Myocyte (in vitro differentiated cells): ENCODE results near the gene DAB2IP. TPM values are rescaled to one million over a fixed set of nuclear protein-coding genes. Genes with fewer than 3 reads are reported as not detected.
A peak's percentile ranks its signal among the peaks of the same experiment; 100 is the strongest.
"Not testable (repeated sequence)": the region's sequence is repeated elsewhere in the genome, so short reads cannot be mapped to it uniquely, and the experiment has no call there.

Source experiments
- DNase-seq: peaks from one replicate; pipeline ENCODE4 v3.0.0-alpha.2; 2012; ENCODE audit warnings: low read depth
- polyA plus RNA-seq: library from polyadenylated mRNA; unstranded; fragments of >200 nt; gene quantifications from one replicate; pipeline ENCODE4 v1.2.1, GENCODE V29; 2012; ENCODE audit warnings: missing spikeins
- total RNA-seq: library from RNA; depleted of rRNA; stranded (reverse); fragments of >200 nt; gene quantifications from 2 replicates; pipeline ENCODE4 v1.2.3, GENCODE V29; 2014

Gene DAB2IP
- 4.5 and 6.6 TPM in 2 replicates for total RNA-seq
- polyA plus RNA-seq = 11.8 TPM

DNA sequence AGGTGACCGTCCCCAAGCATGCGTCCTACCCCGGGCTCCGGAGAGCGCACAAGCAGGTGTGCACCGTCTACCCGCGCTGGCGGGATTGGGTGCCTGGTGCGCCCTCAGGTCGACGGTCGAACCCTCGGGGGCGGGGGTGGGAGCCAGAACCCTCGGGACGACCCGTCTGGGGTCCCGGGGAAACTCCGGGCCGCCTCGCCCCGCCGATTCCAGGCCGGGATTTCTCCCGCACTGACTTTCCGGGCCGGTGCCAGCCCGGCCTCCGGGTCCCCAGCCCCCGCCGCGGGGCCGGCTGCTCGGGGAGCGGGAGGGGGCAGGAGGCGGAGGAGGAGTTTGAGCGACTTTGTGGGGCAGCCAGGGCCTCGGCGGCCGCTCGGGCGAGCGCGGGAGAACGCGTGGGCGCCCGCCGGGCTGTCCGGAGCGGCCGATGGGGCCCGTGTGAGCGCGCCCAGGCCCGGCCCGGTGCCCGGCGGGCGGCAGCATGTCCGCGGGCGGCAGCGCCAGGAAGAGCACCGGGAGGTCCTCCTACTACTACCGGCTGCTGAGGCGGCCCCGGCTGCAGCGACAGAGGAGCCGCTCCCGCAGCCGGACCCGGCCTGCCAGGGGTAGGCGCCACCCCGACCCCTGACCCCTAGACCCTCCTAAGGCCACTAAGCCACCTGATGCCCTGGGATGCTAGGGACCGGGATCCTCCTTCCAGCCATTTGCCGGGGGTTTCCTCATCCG lies at the start of gene DAB2IP:
DAB2IP (plus strand) TSS at position 340 of the 726 bp plus-strand sequence; CDS start at position 482, 142 bp downstream.
- peak; percentile 47 for DNase-seq

- DNase-seq = no peak
These were observed 48.4 kb upstream of the DAB2IP start for GRCh38 chr9:121603028-121603427.

DNA sequence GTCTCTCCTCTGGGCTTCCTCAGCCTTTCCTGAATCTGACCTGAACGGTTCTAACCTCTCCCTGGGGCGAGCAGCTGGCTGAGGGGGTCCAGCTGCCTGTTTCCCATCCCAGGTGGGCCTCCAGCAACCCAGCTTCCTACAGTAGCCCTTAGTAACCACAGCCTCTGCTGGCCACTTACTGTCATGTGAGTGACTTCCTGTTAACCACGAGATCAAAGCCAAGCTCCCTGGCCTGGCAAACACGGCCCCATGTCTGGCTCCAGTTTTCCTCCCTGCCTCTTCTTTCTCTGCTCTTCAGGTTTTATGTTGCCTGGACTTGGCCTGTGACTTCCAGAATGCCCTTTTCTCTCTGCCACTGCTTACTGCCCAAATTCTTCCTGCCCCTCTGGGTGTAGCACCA lies 47.2 kb upstream of the DAB2IP start:
- no peak for DNase-seq

DNA sequence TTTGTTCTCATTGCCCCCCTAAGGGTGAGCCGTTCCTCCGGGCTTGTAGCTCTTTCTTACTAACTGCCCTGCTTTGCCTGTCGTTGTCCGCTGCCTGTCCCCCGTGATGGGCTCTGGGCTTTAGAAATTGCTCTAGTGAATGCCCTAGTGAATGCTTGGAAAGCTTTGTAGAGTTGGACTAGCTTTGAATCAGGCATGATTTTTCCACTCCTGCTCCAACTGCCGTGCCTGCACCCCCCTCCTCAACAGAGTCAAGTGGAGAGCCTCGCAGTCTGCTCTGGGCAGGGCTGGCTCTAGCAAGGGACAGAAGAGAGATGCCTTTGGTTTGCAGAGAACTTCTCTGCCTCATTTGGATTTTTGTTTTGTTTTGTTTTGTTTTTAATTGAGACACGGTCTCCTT lies 46.8 kb upstream of the DAB2IP start:
- DNase-seq = no peak

DNA sequence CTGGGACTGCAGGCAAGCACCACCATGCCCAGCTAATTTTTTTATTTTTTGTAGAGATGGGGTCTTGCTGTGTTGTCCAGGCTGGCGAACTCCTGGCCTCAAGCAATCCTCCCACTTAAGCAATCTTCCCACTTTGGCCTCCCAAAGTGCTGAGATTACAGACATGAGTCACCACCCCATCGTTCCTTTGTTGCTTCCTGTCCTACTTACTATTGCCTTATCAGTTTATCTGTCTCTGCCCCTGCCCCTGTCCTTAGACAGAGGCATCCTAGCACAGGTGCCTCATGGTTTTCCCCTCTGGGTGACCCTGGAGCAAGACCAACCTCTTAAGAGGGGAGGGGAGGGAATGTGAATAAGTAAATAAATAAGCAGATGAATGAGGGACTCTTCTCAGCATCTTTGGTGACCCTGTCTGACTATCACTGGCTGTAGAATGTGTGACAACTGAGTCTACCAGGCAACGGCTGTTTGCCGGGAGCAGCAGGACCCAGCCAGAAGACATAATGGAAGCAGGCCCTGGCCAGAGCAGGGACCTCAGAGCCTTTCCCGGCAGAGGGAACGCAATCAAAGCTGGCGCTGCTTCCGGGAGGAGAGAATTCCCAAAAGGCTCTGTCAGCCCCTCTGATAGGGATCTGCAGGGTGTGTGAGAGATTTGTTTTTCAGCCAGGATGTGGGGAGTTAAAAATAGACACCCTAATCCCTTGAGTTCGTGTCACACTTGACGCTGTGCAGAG lies 43.8 kb upstream of the DAB2IP start:
- DNase-seq = peak; percentile 82

GRCh38 chr9:121608168-121608853 lies 43.1 kb upstream of the DAB2IP start:
- DNase-seq = no peak

DNA sequence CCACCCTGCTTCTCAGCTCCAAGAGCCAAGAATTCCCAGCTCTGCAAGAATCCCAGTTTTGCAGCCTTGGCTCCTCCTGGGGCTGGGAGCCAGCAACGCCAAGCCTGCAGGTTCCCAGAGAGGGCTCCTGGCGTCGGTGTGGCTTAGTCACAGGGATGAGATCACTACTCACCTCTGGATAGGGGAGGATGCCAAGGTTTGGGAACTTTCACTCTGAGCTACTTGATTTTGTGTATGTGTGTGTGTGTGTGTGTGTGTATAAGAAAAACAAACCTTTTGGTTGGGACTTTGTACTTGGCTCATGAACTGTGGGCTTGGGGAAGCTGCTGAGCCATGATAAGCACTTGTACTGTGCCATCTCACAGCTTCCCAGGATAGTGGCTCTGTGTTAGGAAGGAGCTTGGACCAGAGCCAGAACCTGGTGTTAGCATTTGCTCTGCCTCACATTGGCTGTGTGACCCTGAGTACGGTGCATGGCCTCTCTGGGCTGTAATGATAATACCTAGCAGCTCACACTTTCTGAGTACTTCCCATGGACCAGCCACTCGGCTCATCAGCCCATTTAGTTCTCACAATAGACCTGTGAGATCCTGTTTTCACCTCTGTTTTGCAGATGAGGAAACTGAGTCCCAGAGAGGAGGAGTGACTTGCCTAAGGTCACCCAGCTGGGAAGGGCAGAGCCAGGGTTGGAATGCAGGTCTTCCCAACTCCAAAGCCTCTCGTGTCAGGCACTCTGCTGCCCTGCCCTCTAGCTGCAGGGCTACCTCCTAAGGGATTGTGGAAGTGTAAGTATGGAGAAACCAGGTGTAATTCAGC lies 41.4 kb upstream of the DAB2IP start:
- no peak for DNase-seq

DNA sequence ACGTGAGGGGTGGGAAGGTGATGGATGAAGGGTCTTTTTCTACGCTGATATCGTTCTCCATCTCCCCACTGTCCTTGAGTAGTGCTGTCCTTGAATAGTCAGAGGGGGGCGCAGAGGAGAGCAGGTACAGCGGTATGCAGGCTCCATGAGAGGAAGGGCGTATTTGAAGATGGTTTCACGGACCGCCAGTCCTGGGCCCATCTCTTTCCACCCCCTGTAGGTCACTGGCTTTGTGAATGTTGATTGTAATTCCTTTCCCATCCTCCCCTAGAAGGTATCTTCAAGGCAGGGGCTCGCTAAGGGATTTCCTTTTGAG lies 40.8 kb upstream of the DAB2IP start:
- DNase-seq = no peak

DNA sequence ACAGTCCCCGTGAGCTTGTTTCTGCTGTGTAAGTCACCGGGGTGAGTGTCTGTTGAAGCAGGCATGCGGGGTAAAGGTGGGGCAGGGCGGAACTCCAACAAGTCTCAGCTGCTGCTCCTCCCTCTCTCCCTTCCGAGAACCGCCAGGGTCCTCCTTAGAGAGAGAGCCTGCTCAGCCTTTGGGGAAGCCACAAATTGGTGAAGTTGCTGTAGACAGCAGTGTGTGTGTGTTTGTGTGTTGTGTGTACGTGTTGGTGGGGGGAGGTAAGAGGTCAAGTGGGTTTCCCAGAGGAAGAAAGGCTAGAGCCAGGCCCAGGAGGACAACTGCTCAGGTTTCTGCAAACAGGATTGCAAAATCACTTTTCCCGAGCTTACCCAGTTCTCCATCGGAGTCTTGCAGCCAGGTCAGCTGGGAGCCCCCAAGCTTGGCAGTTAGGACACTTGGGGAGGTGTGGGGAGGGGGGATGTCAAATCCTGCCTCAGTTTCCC lies 38.9 kb upstream of the DAB2IP start:
- DNase-seq = no peak

GRCh38 chr9:121613009-121613752 lies 38.3 kb upstream of the DAB2IP start:
- no peak for DNase-seq

DNA sequence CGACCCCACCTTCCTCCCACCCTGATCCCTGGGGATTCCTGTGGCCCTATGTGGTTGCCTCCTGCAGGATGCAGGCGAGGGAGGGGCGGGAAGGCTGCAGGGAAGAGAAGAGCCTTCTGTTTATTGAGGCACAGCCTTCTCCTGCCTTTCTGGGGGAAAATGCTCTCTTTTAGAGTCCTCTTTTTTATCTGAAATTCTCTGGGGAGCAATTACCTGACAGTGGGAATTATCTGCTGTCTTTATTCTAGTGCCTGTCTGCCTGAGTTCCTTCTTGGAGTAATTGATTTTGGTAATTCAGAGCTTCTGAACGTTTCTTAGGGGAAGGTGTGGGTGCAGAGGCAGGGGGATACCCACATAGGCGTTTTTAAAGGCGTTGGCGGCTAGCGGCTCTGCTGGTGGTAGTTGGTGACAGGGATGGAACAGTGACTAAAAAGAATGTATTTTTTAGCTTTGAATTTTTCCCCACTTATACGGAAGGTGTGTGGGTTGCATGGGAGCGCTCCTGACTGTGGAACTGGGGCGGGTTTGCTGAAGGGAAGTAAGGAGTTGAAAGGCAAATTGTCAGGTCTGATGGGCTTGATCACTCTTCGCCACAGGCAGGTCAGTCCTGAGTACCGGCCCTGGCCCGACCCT lies 35.2 kb upstream of the DAB2IP start:
- no peak for DNase-seq

DNA sequence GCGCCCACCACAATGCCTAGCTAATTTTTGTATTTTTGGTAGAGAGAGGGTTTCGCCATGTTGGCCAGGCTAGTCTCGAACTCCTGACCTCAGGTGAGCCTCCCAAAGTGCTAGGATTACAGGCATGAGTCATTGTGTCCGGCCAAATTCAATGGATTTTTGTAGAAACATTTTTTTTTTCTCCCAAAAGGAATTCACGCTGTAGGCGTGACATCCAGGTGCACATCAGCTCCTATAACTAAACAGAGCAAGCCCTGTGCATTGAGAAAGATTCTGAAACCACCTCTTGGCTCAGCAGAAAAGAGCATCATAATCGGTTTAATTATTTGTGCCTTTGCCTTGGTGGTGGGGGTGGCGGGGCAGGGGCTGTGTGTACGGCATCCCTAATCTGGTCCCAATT lies 32.9 kb upstream of the DAB2IP start:
- DNase-seq = no peak

DNA sequence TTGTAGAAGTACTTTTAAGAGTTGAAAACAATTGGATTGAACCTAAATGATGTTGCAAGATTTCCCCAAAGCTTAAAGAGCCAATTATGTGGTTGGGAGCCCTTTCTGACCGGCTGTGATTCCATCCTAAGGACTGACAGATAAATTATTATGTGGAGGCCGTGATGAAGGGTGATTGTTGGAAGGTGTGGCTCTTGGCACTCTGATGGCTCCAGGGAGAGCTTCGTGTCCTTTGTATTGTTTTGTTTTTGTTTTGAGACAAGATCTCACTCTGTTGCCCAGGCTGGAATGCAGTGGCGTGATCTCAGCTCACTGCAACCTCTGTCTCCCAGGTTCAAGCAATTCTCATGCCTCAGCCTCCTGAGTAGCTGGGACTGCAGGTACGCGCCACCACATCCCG lies 32.5 kb upstream of the DAB2IP start:
- DNase-seq = not testable (repeated sequence)

DNA sequence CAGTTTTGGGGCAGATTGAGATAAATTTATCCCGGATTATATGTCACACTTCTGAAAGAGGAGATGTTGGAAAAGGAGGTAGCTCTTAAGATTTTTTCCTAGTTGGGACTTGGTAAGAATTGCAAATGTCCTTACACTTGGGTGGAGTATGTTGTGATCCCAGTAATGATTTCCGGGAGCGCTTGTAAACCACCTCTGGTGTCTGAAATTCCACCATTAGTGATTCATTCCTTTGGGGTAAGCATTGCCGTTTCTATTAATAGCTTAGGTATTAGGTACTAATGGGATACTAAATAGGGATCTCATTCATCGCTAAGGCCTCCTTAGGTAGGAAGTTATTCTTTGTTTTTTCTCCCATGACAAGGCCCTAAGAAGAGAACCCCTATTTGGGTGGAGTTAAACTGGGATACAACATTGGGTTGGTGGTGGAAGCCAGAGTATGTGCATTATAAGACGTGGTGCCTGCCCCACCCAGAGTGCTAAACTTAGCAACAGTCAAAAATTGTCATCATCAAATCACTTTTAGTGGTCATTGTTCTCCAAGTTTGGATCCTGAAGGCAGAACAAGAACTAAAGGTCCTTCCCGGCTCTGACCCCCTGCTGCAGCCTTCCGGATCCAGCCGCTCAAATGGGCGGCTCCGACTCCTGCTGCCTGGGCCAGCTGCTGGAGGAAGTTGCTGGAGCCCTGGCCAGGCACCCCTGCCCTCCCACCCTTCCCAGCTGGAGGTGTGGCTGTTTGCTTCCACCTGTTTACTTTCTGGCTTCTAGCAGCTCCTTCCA lies 31.7 kb upstream of the DAB2IP start:
- DNase-seq = no peak

DNA sequence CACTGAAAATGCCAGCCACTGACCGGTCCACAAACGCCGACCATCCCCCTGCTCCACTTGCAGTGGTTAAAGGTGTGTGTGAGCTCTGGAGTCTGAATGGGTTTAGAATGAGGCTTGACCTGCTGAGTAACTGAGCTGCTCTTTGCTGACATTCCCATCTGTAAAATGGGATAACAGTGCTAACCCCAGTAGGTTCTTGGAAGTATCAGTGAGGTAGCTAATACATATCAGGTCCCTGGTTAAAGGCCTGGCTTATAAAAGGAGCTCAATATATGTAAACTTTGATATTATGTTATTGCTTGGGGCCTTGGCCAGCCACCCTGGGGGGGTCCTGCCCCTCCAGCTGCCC lies 31.1 kb upstream of the DAB2IP start:
- no peak for DNase-seq

DNA sequence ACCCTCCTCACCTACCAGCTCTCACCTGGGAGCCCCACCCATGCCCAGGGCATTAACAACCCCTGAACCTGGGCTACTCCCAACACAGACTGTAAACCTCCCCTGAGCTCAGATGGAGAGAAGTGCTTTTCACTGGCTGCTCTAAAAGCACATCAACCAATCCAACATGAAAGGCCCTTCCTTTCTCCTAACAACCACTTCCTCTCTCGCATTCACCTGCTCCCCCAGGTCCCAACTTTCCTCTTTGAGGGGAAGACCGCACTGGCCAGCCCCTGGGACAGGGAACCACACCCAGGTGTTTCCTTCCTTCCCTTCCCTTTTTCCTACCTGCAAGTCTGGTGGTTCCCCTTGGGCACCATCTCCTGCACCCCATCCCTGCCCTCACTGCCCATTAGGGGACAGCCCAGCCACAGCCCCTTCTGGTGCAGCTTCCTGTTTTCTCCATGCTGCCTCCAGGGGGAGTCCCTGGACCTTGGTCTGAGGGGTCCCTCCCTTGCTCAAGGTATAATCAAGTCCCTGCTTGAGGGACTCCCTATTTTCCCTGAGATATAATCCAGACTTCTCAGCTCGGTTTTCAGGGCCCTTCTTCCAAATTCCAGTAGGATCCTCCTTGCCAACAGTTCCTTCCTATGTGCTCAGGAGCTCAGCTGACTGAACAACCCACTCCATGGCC lies 30.5 kb upstream of the DAB2IP start:
- DNase-seq = peak; percentile 27

GRCh38 chr9:121622387-121623203 lies 28.8 kb upstream of the DAB2IP start:
- no peak for DNase-seq

DNA sequence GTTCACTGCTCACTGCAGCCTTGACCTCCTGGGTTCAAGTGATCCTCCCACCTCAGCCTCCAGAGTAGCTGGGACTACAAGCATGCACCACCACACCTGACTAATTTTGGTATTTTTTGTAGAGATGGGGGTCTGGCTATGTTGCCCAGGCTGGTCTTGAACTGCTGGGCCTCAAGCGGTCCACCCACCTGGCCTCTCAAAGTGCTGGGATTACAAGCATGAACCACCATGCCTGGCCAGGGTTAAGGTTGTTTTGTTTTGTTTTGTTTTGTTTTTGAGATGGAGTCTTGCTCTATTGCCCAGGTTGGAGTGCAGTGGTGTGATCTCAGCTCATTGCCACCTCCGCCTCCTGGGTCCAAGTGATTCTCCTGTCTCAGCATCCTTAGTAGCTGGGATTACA lies 28.0 kb upstream of the DAB2IP start:
- DNase-seq = not testable (repeated sequence)
